D721Med (cell line): ENCODE measurements around the gene PIERCE2.
"Not testable (repeated sequence)": the region's sequence is repeated elsewhere in the genome, so short reads cannot be mapped to it uniquely, and the experiment has no call there.

Source experiments
- DNase-seq: peaks from one replicate; pipeline ENCODE4 v3.0.0; 2011; ENCODE audit warnings: low spot score; ENCODE audit not compliant: insufficient read length
- FAIRE-seq: peaks from 2 replicates; lab custom pipeline; 2011; peaks lifted over from hg19 to GRCh38; lab: Jason Lieb, UNC
- CTCF ChIP-seq: IDR thresholded peaks from 2 replicates; pipeline ENCODE4 v1.5.1; 2012; ENCODE audit warnings: mild to moderate bottlenecking, control low read depth; ENCODE audit not compliant: insufficient read depth; ENCODE audit errors: missing control alignments

The PIERCE2 gene

GRCh38 chr15:55379095-55379494, 29.2 kb upstream of the PIERCE2 start:
- no peak for FAIRE-seq

GRCh38 chr15:55381595-55381994, 26.7 kb upstream of the PIERCE2 start:
- TF ChIP-seq CTCF = no peak
- no peak for DNase-seq
- no peak for FAIRE-seq

More at GRCh38 chr15:55379095-55379494, 29.2 kb upstream of the PIERCE2 start:
- DNase-seq = no peak
- TF ChIP-seq CTCF = no peak

GRCh38 chr15:55383687-55384086, 24.6 kb upstream of the PIERCE2 start:
- FAIRE-seq = no peak
- no peak for DNase-seq
- no peak for TF ChIP-seq CTCF

- FAIRE-seq (no peak), DNase-seq (no peak)
- no peak for TF ChIP-seq CTCF
Observed at GRCh38 chr15:55387027-55387426, 21.3 kb upstream of the PIERCE2 start.

- DNase-seq (no peak), FAIRE-seq (no peak)
- no peak for TF ChIP-seq CTCF
Observed at GRCh38 chr15:55389264-55389607, 19.1 kb upstream of the PIERCE2 start.

GRCh38 chr15:55394694-55395093, 13.6 kb upstream of the PIERCE2 start:
- DNase-seq = no peak
- no peak for TF ChIP-seq CTCF
- no peak for FAIRE-seq

GRCh38 chr15:55398243-55398642, 10.1 kb upstream of the PIERCE2 start:
- no peak for DNase-seq

GRCh38 chr15:55400050-55400449, 8.2 kb upstream of the PIERCE2 start:
- FAIRE-seq, DNase-seq: not testable (repeated sequence)

More at GRCh38 chr15:55398243-55398642, 10.1 kb upstream of the PIERCE2 start:
- no peak for FAIRE-seq
- TF ChIP-seq CTCF = no peak
